ENCODE results near the gene URB2. TPM values are rescaled to one million over a fixed set of nuclear protein-coding genes. Genes with fewer than 3 reads are reported as not detected.

The URB2 gene
- total RNA-seq, 2 experiments from 2014 or later = 17.4 to 17.7 TPM

GRCh38 chr1:229582011-229582694, 43.9 kb upstream of the URB2 start:
- ATAC-seq (no peak), DNase-seq (no peak)
- H3K4me1 Mint-ChIP-seq (ENCODE audit: low read depth) = peaks cover under 1% of the 10 kb centered on the region
- CTCF ChIA-PET = no interaction called here
- intact Hi-C loops (cut with micrococcal nuclease) = no loop called here
- TF ChIP-seq CTCF (IDR thresholded peaks at IDR 0.05) = no peak
- H3K36me3 Mint-ChIP-seq (ENCODE audit: low read depth) = no peaks in the 10 kb centered on the region
- no peaks in the 10 kb centered on the region for H3K27me3 Mint-ChIP-seq
- no peak overlapping the region for H3K27ac Mint-ChIP-seq
- H3K4me3 Mint-ChIP-seq = no peak overlapping the region
- POLR2A ChIA-PET = no interaction called here
- no peaks in the 10 kb centered on the region for H3K9me3 Mint-ChIP-seq

- H3K36me3 Mint-ChIP-seq (ENCODE audit: low read depth) = no peaks in the 10 kb centered on the region
- peaks cover 2% of the 10 kb centered on the region for H3K4me1 Mint-ChIP-seq (ENCODE audit: low read depth)
- H3K4me3 Mint-ChIP-seq = no peak overlapping the region
- ChIA-PET POLR2A (no interaction called here), CTCF (no interaction called here)
- no peak for ATAC-seq
- no peak for TF ChIP-seq CTCF (IDR thresholded peaks at IDR 0.05)
- H3K27me3 Mint-ChIP-seq = no peaks in the 10 kb centered on the region
- intact Hi-C loops (cut with micrococcal nuclease) = no loop called here
- no peak for DNase-seq
- no peaks in the 10 kb centered on the region for H3K9me3 Mint-ChIP-seq
- H3K27ac Mint-ChIP-seq = no peak overlapping the region
These were observed 43.3 kb upstream of the URB2 start for GRCh38 chr1:229582715-229583114.

GRCh38 chr1:229585338-229585737, 40.7 kb upstream of the URB2 start:
- Mint-ChIP-seq H3K4me3 (no peak overlapping the region), H3K27me3 (no peaks in the 10 kb centered on the region)
- intact Hi-C loops (cut with micrococcal nuclease) = no loop called here

DNA sequence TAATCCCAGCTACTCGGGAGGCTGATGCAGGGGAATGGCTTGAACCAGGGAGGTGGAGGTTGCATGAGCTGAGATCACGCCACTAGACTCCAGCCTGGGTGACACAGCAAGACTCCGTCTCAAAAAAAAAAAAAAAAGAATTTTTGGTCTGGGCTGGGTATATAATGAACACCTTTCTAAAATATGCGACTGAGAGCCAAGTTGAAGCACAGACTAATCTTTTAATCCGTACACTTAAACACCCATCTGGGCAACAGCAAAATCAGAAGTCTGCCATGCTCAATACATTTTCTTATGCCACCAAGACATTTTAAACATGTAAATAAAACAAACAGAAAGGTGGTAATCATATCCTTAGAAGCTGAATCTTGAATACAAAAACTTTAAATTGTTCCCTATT, 35.9 kb upstream of the URB2 start:
- Mint-ChIP-seq H3K36me3 (ENCODE audit: low read depth) (peaks cover 19% of the 10 kb centered on the region), H3K27me3 (no peaks in the 10 kb centered on the region), H3K9me3 (no peaks in the 10 kb centered on the region), H3K4me1 (ENCODE audit: low read depth) (peaks cover 2% of the 10 kb centered on the region), H3K27ac (no peak overlapping the region), H3K4me3 (no peak overlapping the region)
- no peak for ATAC-seq
- DNase-seq = no peak
- no peak for TF ChIP-seq CTCF (IDR thresholded peaks at IDR 0.05)
- intact Hi-C loops (cut with micrococcal nuclease) = no loop called here
- ChIA-PET POLR2A (no interaction called here), CTCF (no interaction called here)

More at GRCh38 chr1:229585338-229585737, 40.7 kb upstream of the URB2 start:
- ChIA-PET POLR2A (no interaction called here), CTCF (interaction anchor here (1.1 kb wide), 1 partner anchor 26 kb away, joined by 3 read pairs; no protein-coding TSS in a partner anchor)
- H3K4me1 Mint-ChIP-seq (ENCODE audit: low read depth) = peaks cover 2% of the 10 kb centered on the region
- H3K27ac Mint-ChIP-seq = no peak overlapping the region
- ATAC-seq (no peak), DNase-seq (no peak)
- H3K36me3 Mint-ChIP-seq (ENCODE audit: low read depth) = no peaks in the 10 kb centered on the region
- TF ChIP-seq CTCF (IDR thresholded peaks at IDR 0.05) = no peak
- no peaks in the 10 kb centered on the region for H3K9me3 Mint-ChIP-seq

DNA sequence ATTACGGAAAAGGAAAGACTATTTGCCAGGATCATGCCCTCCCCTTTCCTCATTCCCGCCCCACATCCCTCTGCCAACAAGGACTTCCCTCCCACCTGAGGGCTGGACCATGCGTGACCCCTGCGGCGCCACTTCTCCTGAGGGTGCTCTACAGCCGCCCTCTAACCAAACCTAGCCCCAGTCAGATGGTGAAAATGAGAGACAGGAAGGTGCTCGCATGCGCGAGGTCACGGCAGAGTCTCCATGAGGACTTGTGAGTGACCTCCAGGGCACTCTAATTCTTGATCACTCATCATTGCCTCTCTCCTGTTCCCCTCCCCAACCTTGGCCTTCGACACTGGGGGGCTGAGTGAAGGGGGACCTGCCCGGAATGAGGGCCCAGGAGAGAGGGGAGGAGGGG, 32.2 kb upstream of the URB2 start:
- ChIA-PET POLR2A (interaction anchor here (1.6 kb wide), 1 partner anchor 35 kb away, joined by 6 read pairs; the partner anchor contains the start of gene ABCB10), CTCF (no interaction called here)
- intact Hi-C loops (cut with micrococcal nuclease) = no loop called here
- Mint-ChIP-seq H3K4me1 (ENCODE audit: low read depth) (peaks cover 16% of the 10 kb centered on the region), H3K27me3 (no peaks in the 10 kb centered on the region), H3K4me3 (no peak overlapping the region), H3K36me3 (ENCODE audit: low read depth) (peaks cover 24% of the 10 kb centered on the region), H3K9me3 (no peaks in the 10 kb centered on the region), H3K27ac (no peak overlapping the region)
- TF ChIP-seq CTCF (IDR thresholded peaks at IDR 0.05) = no peak
- no peak for ATAC-seq
- DNase-seq = no peak

All from activated CD8-positive, alpha-beta T cell treated with anti-CD3 and anti-CD28 coated beads for 36 hours (primary cell).